Brain microvascular endothelial cell (primary cell): Measurements from ENCODE around the gene UBR3.

Source experiments
- DNase-seq: peaks from one replicate; pipeline ENCODE4 v3.0.0-alpha.2; 2020
- H3K27ac ChIP-seq: fragments of 250-450 bp; sonication (Bioruptor Pico); 2 replicates; pipeline ENCODE4 v1.5.1; 2020; ENCODE audit warnings: mild to moderate bottlenecking, moderate library complexity
- H3K27me3 ChIP-seq: fragments of 250-450 bp; sonication (Bioruptor Pico); replicated peaks from 2 replicates; pipeline ENCODE4 v1.5.1; 2020; ENCODE audit warnings: mild to moderate bottlenecking
- H3K36me3 ChIP-seq: fragments of 250-450 bp; sonication (Bioruptor Pico); replicated peaks from 2 replicates; pipeline ENCODE4 v1.5.1; 2020; ENCODE audit warnings: mild to moderate bottlenecking
- H3K4me3 ChIP-seq: 2 replicates; pipeline ENCODE4 v1.5.1; 2011; ENCODE audit warnings: low read depth, mild to moderate bottlenecking, control low read depth, low read length, moderate library complexity
- in situ Hi-C: cut with HindIII; loops from 2 replicates; pipeline ENCODE4 v1.10.0; 2017; ENCODE audit warnings: low sequenced_read_pairs, low pct_ligation_motif_present
- TF ChIP-seq, protein P1 (sequence below): IDR thresholded peaks from 2 replicates; pipeline ENCODE4 v1.5.1; 2011; ENCODE audit warnings: low read depth, mild to moderate bottlenecking, moderate library complexity, low read length, control low read depth, inconsistent platforms; ENCODE audit errors: missing control alignments

The UBR3 gene

DNA sequence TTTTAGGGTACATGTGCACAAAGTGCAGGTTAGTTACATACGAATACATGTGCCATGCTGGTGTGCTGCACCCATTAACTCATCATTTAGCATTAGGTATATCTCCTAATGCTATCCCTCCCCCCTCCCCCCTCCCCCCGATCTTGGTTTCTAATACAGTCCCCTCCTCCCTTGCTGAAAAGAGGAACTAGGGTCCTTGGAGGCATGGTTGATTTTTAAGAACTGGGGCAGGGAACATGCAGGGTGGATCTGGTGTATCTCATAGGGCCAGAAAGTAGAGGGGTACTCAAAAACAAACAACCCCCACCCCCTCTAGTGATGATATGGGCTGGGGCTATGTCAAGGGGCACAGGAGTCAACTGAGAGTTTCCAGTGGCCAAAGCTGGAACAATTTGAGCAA lies 153.4 kb downstream of the UBR3 start:
- Histone ChIP-seq H3K4me3 (no peak overlapping the region), H3K27ac (no peak overlapping the region), H3K36me3 (no peaks in the 10 kb centered on the region), H3K27me3 (no peaks in the 10 kb centered on the region)
- TF ChIP-seq, protein P1, sequence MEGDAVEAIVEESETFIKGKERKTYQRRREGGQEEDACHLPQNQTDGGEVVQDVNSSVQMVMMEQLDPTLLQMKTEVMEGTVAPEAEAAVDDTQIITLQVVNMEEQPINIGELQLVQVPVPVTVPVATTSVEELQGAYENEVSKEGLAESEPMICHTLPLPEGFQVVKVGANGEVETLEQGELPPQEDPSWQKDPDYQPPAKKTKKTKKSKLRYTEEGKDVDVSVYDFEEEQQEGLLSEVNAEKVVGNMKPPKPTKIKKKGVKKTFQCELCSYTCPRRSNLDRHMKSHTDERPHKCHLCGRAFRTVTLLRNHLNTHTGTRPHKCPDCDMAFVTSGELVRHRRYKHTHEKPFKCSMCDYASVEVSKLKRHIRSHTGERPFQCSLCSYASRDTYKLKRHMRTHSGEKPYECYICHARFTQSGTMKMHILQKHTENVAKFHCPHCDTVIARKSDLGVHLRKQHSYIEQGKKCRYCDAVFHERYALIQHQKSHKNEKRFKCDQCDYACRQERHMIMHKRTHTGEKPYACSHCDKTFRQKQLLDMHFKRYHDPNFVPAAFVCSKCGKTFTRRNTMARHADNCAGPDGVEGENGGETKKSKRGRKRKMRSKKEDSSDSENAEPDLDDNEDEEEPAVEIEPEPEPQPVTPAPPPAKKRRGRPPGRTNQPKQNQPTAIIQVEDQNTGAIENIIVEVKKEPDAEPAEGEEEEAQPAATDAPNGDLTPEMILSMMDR, result no peak
- DNase-seq, result no peak
- in situ Hi-C loops, result no loop called here

GRCh38 chr2:169982929-169983328 lies 155.7 kb downstream of the UBR3 start:
- H3K27ac ChIP-seq, result no peak overlapping the region
- TF ChIP-seq, protein P1, result no peak
- H3K27me3 ChIP-seq, result no peaks in the 10 kb centered on the region
- in situ Hi-C loops, result no loop called here
- H3K4me3 ChIP-seq, result no peak overlapping the region
- H3K36me3 ChIP-seq, result no peaks in the 10 kb centered on the region
- no peak for DNase-seq

DNA sequence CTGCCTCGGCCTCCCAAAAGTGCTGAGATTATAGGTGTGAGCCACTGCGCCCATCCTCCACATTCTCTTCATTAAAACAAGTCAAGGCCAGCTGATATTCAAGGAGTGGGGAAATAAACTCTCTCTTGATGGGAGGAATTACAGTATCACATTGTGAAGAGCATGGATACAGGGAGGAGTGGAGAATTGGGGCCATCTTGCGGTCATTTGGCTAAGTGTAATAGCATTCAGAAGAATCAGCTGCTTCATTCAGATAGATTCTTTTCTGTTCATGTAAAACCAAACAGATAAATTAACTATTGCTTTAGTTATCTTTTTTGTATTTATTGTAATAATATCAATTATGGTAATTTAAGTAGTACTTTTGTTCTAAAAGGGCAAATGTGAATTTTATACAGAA lies 156.3 kb downstream of the UBR3 start:
- Histone ChIP-seq H3K4me3 (no peak overlapping the region), H3K36me3 (no peaks in the 10 kb centered on the region), H3K27me3 (no peaks in the 10 kb centered on the region), H3K27ac (no peak overlapping the region)
- in situ Hi-C loops, result no loop called here
- TF ChIP-seq, protein P1, result peak; percentile 38
- DNase-seq, result no peak

GRCh38 chr2:169984145-169984544 lies 156.9 kb downstream of the UBR3 start:
- no peak overlapping the region for H3K4me3 ChIP-seq
- in situ Hi-C loops, result no loop called here
- no peak for DNase-seq

GRCh38 chr2:169994752-169995151 lies 167.5 kb downstream of the UBR3 start:
- in situ Hi-C loops, result no loop called here
- peaks cover 3% of the 10 kb centered on the region for H3K36me3 ChIP-seq

More at GRCh38 chr2:169984145-169984544, 156.9 kb downstream of the UBR3 start:
- Histone ChIP-seq H3K27ac (no peak overlapping the region), H3K36me3 (no peaks in the 10 kb centered on the region), H3K27me3 (no peaks in the 10 kb centered on the region)
- TF ChIP-seq, protein P1, result no peak

More at GRCh38 chr2:169994752-169995151, 167.5 kb downstream of the UBR3 start:
- DNase-seq, result no peak
- TF ChIP-seq, protein P1, result no peak
- Histone ChIP-seq H3K4me3 (no peak overlapping the region), H3K27me3 (no peaks in the 10 kb centered on the region), H3K27ac (no peak overlapping the region)
